Activated T-cell treated with anti-CD3 and anti-CD28 coated beads, Interleukin-2, amount 50 U/mL, for 4 hours (primary cell): Measurements from ENCODE around the gene ZDHHC18. TPM values are rescaled to one million over a fixed set of nuclear protein-coding genes. Genes with fewer than 3 reads are reported as not detected.

Source experiments
- total RNA-seq, 3 donors: library from RNA; stranded (reverse); gene quantifications; one replicate each; pipeline ENCODE4 v1.2.1, GENCODE V29; 2021

The ZDHHC18 gene
- total RNA-seq, 3 donors from 2014 or later = 66.1 to 76.8 (median 71.8) TPM

Other genes with a start within 250 kb of the ZDHHC18 start
- 10 to 100 TPM; 85.0 to 92.7 (median 91.1) TPM for gene ARID1A, start 130.7 kb upstream of the ZDHHC18 start, total RNA-seq
- gene PIGV, start 38.7 kb upstream of the ZDHHC18 start, total RNA-seq = 10 to 100 TPM in 2 of 3 donors, 1 to 10 TPM in 1; 8.4 to 11.2 (median 10.4) TPM
- under 1 TPM; 0.19 to 0.61 (median 0.24) TPM for gene SFN, start 36.5 kb downstream of the ZDHHC18 start, total RNA-seq
- 10 to 100 TPM; 59.9 to 62.0 (median 61.1) TPM for gene GPN2, start 63.6 kb downstream of the ZDHHC18 start, total RNA-seq
- 10 to 100 TPM; 20.1 to 21.8 (median 20.2) TPM for gene GPATCH3, start 73.8 kb downstream of the ZDHHC18 start, total RNA-seq
- gene NR0B2, start 87.3 kb downstream of the ZDHHC18 start, total RNA-seq = not detected
- 100 to 1,000 TPM; 182 to 204 (median 186) TPM for gene NUDC, start 95.1 kb downstream of the ZDHHC18 start, total RNA-seq
- not detected for gene KDF1, start 133.8 kb downstream of the ZDHHC18 start, total RNA-seq
- gene TRNP1, start 167.0 kb downstream of the ZDHHC18 start, total RNA-seq = 1 to 10 TPM in 1 of 3 donors, under 1 TPM in 2; 0.61 to 1.5 (median 0.76) TPM
- gene TENT5B, start 186.2 kb downstream of the ZDHHC18 start, total RNA-seq = under 1 TPM in 2 of 3 donors, not detected in 1; 0.14 to 0.15 TPM